Left kidney (tissue), 8 donors: ENCODE measurements around the gene SHISA9. TPM values are rescaled to one million over a fixed set of nuclear protein-coding genes. Genes with fewer than 3 reads are reported as not detected.
"Not testable (repeated sequence)": the region's sequence is repeated elsewhere in the genome, so short reads cannot be mapped to it uniquely, and the experiment has no call there.

Source experiments
- DNase-seq: peaks from one replicate; pipeline ENCODE4 v3.0.0-alpha.2; 2013
- long read RNA-seq, 8 donors: transcript quantifications; one replicate each; lab custom pipeline, GENCODE V29; 2026
- polyA plus RNA-seq: library from polyadenylated mRNA; unstranded; fragments of 120-200 nt; gene quantifications from one replicate; pipeline ENCODE4 v1.2.1, GENCODE V29; 2013; ENCODE audit not compliant: insufficient read length

The SHISA9 gene
- polyA plus RNA-seq: 4.6 TPM
- long read RNA-seq, donor 1: 0 reads
- long read RNA-seq, donor 2, partial matches to known transcripts: 0 of 2 reads
- long read RNA-seq, donor 2, other reads (novel, unspliced or antisense): 0 of 2 reads
- long read RNA-seq, donor 3: 0 reads
- long read RNA-seq, donor 4: 0 reads
- long read RNA-seq, donor 5: 0 reads
- long read RNA-seq, donor 6, full-length matches to known transcripts: 3 of 3 reads
- long read RNA-seq, donor 6, partial matches to known transcripts: 0 of 3 reads
- long read RNA-seq, donor 6, other reads (novel, unspliced or antisense): 0 of 3 reads
- long read RNA-seq, donor 7, full-length matches to known transcripts: 1 of 1 reads
- long read RNA-seq, donor 7, partial matches to known transcripts: 0 of 1 reads
- long read RNA-seq, donor 7, other reads (novel, unspliced or antisense): 0 of 1 reads
- long read RNA-seq, donor 8: 0 reads

DNA sequence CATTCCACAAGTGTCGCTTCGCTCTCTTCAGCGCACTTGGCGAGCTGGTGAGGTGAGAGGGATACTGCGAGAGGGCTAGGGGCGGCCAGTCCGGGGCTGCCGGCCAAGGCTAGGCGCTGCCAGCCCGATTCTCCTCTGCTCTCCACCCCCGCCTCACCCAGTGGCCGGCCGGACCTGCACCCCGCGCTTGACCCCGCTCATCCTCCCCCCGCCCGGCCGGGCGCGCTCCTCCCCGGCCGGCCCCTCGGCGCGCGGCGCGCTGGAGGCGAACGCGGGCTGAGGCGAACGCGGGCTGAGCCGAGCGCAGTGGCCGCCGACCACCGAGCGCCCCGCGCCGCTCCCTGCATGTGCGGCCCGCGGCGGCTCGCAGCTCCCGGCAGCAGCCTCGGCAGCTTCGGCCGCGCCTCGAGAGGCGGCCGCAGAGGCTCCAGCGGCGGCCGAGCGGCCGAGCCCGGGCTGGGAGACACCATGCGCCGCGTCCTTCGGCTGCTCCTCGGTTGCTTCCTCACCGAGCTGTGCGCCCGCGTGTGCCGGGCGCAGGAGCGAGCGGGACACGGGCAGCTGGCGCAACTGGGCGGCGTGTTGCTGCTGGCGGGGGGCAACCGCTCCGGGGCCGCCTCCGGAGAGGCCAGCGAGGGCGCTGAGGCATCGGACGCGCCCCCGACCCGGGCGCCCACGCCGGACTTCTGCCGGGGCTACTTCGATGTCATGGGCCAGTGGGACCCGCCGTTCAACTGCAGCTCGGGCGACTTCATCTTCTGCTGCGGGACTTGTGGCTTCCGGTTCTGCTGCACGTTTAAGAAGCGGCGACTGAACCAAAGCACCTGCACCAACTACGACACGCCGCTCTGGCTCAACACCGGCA lies at the start of gene SHISA9:
Gene SHISA9, plus strand, starts transcription at position 2 of the 865 bp plus-strand sequence.
- peak; percentile 36 for DNase-seq

DNA sequence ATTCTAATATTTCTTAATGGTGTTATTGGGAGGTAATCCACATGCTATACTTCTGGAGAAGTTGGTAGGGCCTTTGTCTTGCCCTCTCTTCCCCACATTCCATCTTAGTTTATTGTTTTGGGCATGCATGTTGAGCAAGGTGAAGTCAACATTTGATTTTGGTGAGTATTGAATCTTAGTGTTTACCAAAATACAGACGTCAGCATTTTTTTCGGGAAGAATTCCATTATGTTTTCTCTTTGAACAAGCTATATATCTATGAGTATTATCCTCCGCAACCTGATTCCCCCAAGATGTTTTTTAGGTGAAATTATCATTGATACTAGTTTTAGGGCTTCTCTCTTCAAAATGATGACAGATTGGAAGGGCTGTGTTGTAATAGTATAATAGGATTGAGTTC lies 47.4 kb upstream of the SHISA9 start:
- no peak for DNase-seq

DNA sequence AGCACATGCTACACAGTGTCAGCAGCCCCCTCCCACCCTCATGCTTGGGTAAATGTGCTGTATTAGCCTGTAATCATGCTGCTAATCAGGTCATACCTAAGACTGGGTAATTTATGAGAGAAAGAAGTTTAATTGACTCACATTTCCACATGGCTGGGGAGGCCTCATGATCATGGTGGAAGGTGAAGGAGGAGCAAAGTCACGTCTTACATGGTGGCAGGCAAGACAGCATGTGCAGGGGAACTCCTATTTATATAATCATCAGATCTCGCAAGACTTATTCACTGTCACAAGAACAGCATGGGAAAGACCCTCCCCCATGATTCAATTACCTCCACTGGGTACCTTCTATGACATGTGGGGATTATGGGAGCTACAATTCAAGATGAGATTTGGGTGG lies 44.0 kb upstream of the SHISA9 start:
- not testable (repeated sequence) for DNase-seq

DNA sequence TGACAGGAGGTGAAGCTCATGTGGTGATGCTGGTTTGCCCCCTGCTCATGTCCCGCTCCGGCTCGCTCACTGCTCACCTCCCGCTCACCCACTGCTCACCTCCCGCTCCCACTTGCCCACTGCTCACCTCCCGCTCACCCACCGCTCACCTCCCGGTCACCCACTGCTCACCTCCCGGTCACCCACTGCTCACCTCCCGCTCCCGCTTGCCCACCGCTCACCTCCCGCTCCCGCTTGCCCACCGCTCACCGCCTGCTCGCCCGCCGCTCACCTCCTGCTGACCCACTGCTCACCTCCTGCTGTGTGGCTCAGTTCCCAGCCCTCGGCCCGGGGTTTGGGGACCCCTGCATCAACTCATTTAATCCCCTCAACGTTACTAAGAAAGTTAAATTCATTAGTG lies 39.1 kb upstream of the SHISA9 start:
- no peak for DNase-seq

DNA sequence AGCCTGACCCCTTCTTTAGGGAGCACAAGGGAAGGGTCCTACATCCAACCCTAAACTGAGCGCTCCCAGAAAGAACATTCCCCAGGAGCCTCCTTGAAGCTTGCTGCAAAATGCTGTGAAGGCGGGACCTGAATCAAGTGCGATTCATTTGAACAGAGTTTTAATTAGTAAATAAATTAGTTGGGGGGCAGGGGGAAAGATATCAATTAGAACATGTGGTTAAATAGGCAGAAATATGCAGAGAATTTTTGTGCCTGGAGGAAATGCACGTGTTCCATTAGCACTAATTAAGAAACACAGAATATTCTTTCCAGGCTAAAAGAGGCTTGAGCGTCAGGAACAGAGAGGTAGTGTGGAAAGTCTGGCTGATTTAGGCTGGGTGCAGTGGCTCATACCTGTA lies 38.5 kb upstream of the SHISA9 start:
- no peak for DNase-seq

DNA sequence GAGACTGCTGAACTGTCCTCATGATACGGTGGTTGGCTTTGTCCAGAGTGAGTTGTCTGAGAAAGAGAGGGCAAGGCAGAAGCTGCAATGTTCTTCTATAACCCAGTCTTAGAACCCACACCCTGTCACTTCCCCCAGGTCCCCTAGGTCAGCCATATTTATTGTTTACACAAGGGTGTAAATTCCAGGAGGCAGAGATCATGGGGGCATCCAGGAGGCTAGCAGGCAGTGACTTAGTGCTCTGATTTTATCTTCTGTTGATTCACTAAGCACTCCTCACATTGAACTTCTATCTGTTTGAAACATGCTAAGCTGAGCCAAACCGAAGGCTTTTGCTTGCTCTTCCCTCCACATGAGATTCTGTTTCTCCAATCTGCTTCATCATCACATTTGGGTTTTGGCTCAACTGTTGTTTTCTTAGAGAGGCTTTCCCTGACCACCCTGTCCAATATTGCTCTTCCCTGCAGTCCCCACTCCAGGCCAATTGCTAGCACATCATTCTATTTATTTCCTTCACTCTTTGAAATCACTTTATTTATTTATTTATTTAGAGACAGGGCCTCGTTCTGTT lies 34.3 kb upstream of the SHISA9 start:
- DNase-seq: no peak

DNA sequence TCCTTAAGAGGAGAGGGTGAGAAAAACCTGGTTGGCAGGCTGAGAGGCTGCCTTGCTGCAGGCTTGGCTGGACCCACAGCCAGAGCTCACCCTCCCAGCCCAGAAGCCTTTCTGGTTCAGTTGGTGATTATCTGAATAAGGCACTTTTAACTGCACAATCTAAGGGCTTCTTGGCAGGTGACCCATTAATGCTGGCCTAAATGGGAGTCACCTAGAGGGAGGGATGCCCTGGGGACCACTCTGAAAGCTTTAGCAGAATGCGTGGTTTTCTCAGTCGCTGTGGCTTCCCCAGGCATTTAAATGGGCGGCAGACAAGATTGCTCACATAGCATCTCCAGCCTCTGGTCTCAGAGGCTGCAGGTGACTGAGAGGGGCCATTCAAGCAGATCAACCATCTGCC lies 33.2 kb upstream of the SHISA9 start:
- DNase-seq: no peak

DNA sequence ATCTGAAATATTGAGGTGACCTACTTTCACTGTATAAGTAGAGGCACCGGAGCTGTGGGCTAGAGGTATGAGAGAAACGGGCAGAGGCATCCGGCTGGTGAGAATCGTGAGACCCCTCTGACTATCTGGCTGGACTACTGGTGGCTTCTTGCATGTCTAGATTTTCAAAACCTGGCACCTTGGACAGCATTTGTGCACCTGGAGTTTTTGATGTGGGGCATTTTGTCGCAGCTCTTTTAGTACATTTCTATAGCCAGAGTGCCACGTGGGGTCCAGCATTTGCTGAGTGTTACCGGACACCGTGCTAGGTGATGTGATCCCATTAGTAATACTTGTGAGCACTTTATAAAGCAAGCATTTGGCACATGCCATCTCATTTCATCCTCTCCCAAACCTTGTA lies 32.6 kb upstream of the SHISA9 start:
- DNase-seq: no peak

DNA sequence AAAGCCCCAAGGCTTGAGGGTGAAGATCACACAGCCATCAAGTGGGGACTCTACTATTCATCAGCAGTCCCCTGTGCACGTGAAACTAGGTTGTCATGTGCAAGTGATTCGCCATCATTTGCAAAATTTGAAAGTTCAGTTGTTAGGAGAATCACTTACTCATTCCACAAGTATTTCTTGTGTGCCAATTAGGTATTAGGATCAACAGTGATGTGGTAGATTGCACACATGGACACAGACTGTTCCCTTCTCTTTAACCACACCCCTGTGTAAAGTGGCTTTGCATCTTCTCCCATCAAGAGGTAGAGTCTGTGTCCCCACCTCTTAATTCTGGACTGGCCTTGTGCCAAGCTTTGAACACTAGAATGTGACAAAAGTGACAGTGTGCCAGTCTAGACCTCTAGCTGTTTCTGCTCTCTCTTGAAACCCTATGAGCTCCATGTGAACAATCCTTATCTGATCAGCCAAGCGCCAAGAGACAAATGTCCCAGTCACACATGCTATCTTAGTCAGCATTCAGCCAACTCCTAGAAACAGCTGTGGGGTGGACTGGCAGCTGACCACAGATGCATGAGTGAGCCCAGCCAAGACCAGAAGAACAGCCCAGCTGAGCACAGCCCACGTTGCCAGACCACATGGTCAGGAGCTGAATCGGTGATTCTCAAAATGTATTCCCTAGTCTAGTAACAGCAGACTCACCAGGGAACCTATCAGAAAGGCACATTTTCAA lies 31.5 kb upstream of the SHISA9 start:
- DNase-seq: no peak

DNA sequence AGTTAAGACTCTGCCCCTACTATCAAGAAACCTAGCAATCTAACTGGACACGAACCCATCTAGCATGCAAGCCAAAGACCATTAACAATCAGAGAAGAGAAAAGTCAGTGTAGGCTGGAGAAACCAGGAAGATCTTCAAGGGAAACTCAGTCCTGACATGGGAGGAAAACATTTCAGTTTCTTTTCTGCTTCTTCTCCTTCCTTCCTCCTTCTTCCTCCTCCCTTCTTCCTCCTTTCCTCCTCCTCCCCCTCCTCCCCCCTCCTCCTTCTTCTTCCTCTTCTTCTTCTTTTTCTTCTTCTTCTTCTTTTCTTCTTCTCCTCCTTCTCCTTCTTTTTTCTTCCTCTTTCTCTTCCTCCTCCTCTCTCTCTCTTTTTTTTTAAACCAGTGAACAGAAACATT lies 29.6 kb upstream of the SHISA9 start:
- DNase-seq: no peak

DNA sequence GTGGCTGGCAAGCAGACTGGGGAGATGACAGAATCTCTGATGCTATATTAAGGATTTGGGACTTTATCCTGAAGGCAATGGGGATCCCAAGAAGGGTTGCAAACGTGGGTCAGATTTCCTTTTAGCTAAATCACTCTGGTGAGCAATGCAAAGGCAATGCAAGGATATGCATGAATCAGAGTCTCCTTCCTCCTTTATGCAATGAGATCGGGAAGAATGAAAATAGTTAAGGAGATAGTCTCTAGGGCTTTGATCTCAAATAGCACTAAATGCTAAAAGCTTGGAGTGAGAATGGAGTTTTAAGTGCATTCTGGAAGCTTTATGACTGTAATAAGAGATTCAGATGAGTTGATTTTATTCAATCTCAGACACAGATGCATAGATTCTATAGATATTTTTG lies 27.2 kb upstream of the SHISA9 start:
- DNase-seq: no peak

DNA sequence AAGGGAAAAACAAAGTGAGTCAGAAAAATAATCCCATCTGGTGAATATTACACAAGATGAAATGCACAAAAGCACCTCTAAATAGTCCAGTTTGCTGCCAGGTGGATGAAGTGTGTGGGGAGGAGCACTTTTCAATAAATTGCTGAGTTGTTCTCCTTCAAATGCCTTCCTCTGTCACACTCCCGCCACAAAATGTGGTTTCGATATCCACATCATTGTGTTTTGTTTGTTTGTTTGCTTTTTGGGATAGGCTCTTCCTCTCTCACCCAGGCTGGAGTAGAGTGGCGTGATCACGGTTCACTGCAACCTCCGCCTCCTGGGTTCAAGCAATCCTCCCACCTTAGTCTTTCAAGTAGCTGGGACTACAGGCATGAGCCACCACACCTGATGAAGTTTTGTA lies 24.6 kb upstream of the SHISA9 start:
- DNase-seq: no peak

DNA sequence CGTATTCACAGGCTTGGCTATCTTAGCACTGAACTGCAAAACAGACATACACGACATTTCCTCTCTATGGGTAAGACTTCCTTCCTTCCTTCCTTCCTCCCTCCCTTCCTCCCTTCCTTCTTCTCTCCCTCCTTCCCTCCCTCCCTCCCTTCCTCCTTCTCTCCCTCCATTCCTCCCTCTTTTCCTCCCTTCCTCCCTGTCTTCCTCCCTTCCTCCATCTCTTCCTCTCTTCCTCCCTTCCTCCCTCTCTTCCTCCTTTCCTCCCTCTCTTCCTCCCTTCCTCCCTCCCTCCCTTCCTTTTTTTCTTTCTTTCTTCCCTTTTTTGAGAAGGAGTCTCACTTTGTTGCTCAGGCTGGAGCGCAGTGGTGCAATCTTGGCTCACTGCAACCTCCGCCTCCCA lies 22.4 kb upstream of the SHISA9 start:
- DNase-seq: no peak

DNA sequence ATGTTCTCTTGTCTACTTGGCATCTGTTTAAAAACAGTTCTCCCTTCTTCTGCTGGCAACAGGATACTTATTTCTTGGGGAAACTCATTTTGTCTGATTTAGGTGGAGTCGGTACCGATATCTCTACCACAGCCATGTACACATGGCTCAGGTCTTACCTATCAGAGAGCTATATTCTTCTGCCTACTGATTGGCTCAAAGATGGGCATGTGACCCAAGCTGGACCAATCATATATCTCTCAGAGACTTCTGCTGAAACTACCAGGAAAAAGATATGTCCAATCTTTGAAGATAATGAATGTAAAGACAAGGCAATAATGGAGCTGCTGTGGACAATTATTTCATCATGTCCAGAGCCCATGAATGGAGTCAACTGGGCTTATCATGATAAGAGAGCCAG lies 21.6 kb upstream of the SHISA9 start:
- no peak for DNase-seq

DNA sequence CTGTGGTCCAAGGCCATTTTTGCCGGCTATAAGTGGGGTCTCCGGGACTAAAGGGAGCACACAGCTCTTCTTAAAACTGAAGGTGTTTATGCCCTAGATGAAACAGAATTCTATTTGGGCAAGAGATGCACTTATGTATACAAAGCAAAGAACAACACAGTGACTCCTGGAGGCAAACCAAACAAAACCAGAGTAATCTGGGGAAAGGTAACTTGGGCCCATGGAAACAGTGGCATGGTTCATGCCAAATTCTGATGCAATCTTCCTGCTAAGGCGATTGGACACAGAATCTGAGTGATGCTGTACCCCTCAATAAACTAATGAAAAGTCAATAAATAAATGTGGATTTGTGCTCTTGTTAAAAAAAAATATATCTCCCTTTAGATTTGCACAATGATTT lies 20.2 kb upstream of the SHISA9 start:
- no peak for DNase-seq

DNA sequence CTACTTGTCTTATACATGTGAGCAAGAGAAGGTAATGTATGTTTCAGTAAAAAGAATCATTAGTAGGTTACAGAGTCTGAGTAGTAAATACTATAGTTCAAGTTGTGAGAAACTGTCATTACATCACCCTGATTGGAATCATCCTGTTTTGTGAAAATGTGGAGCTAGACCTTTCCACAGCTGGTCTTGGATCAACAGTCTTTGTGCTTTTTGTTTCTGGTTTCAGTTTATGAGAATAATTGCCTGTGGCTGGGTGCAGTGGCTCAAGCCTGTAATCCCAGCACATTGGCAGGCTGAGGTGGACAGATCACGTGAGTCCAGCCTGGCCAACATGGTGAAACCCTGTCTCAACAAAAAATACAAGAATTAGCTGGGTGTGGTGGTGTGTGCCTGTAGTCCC lies 19.7 kb upstream of the SHISA9 start:
- DNase-seq: no peak

DNA sequence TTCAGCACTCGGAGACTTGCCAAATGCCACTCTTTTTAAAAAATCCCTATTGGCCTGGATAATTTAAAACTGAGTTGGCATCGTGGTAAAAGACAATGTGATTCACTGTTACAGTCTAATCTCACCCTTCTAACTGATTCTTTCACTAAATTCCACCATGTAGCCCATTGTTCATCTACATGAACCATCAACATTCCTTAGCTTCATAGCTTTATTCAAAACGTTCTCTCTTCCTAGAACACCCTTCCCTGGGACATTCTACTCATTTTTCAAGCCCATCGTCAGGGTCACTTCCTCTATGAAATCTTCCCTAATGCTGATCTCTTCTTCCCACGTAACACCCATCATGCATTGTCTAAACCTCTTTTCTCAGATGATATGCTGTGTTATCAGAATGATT lies 15.7 kb upstream of the SHISA9 start:
- no peak for DNase-seq

DNA sequence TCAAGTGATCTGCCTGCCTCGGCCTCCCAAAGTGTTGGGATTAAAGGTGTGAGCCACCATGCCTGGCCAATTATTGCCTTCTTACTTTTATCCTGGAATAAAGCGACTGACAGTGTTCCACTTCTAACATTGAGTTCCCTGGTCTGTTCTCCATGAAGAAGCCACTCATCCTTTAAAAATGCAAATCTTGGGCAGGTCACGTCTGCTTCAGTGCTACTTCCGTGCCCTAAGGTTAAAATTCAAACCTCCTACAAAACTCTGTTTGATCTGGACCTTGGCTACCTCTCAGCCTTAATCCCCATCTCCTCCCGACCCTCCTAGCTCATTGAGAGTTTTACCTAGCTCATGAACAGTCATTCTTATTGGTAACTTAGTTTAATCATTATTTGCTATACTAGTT lies 9.6 kb upstream of the SHISA9 start:
- DNase-seq: no peak

DNA sequence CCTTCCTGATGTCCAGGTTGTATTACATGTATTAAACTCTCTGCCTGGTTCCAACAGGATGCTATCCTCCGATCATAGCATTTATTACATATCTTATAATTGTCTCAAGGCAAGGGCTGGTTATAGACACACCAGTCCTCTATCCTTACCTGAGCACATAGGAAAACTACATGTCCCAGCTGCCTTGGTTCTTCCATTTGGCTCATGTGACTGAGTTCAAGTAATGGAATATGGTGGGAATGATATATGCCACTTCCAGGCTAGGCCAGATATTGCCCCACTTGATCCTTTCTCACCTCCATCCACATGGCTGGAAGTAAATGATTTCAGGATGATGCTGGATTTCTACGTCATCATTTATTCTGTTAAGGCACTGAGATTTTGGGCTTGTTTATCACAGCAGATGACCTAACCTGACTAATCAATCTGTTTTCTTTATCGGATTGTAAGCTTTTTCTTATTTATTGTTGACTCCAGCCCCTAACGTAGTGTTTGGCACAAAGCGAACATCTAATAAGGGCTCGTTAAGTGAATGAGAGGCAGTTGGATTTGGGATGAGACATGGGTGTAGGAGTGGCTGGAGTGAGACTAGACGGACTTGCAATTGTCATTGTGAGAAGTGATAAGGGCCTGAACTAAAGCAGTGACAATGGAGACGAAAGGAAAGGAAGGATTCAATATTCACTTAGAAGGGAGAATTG lies 8.2 kb upstream of the SHISA9 start:
- DNase-seq: no peak

DNA sequence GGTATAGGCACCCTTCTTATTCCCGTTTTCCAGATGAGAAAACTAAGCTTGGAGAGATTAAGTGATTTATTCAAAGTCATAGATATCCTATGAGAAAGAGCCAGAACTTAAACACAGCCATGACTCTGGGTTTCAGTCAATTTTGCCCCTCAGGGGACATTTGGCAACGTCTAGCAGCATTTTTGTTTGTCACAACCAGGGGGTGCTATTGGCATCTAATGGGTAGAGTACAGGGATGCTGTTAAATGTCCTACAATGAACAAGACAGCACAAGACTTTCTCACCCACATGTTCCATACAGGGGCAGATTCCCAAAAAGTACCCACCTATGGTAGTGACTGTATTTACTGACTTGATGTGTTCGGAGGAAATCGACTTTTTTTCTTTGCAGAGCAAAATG lies 4.8 kb upstream of the SHISA9 start:
- DNase-seq: peak; percentile 13

DNA sequence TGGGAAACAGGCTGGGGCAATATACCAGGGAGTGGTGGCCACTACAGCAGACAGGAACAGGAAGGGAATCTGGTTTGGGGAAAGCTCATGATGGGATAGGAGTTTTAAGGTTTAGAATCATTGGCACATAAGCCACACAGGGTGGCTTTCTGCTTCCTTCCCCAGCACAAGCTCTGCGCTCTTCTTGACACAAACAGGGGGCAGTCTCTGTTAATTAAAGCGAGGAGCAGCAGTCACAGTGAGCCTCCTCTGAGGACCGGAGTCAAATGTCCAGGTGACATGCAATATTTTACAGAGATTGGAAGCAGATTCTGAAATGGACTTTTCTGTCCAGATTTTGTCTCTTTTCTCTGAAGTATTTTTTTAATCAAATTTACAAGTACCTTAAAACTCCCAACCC lies 2.8 kb upstream of the SHISA9 start:
- peak; percentile 10 for DNase-seq
